Astrocyte of the spinal cord (primary cell): ENCODE results near the gene TOP2A.
"Not testable (repeated sequence)": the region's sequence is repeated elsewhere in the genome, so short reads cannot be mapped to it uniquely, and the experiment has no call there.

Experiments
- DNase-seq: peaks from one replicate; pipeline ENCODE4 v3.0.0; 2011; ENCODE audit warnings: low read depth, low spot score
- H3K4me3 ChIP-seq: 2 replicates; pipeline ENCODE4 v1.5.1; 2011; ENCODE audit warnings: low read depth, mild to moderate bottlenecking, low read length, moderate library complexity
- CTCF ChIP-seq: IDR thresholded peaks from 2 replicates; pipeline ENCODE4 v1.5.1; 2012; ENCODE audit warnings: low read depth, mild to moderate bottlenecking, low read length, inconsistent platforms
- in situ Hi-C: cut with HindIII; loops from 2 replicates; pipeline ENCODE4 v1.10.0; 2017; ENCODE audit warnings: low sequenced_read_pairs

Gene TOP2A

DNA sequence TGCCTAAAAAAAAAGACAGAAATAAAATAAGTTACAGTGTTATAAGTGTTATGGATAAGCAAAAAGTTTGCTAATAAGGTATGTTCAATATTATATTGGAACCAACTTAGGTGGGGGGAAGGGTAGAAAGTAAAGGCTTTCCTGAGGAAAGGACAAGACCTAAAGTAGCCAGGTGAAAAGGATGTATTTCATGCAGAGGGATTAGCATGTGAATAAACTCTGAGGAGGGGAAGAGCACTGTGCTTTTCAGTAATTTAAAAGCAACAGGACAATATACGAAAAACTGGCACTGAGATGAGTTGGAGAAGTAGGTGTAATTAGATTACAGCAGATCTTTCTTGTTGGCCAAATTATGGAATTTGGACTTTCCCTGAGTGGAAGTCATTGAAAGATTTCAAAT lies 7.6 kb downstream of the TOP2A start:
- no peak for DNase-seq
- no peak for TF ChIP-seq CTCF
- in situ Hi-C loops, result no loop called here
- H3K4me3 ChIP-seq, result no peak overlapping the region

- in situ Hi-C loops, DNase-seq, H3K4me3 ChIP-seq: not testable (repeated sequence)
These were observed 8.2 kb downstream of the TOP2A start for GRCh38 chr17:40409540-40409939.

GRCh38 chr17:40407460-40407859 lies 10.2 kb downstream of the TOP2A start:
- no peak for TF ChIP-seq CTCF
- no peak for DNase-seq
- H3K4me3 ChIP-seq, result no peak overlapping the region
- in situ Hi-C loops, result no loop called here

DNA sequence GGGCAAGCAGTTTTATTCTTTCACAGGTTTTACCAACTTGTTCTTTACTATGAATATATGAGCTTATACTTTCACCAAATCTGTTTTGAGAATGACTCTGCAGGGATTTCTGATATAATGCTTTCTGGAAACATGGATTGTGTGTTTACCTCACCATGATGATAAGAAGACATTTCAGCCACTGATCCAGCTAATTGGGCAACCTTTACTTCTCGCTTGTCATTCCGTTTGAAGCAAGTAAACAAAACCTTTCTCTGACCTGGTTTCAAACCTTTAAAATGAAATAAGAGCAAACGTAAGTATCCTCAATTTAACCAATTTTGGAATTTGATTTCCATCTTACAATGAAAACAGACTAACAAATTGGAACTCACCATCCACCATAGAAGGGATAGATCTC lies 13.7 kb downstream of the TOP2A start:
- H3K4me3 ChIP-seq, result no peak overlapping the region
- in situ Hi-C loops, result no loop called here
- DNase-seq, result no peak
- no peak for TF ChIP-seq CTCF

- no peak overlapping the region for H3K4me3 ChIP-seq
- peak; percentile 2 for TF ChIP-seq CTCF
- in situ Hi-C loops, result no loop called here
- DNase-seq, result no peak
These were observed 15.0 kb downstream of the TOP2A start for GRCh38 chr17:40402668-40403067.

- H3K4me3 ChIP-seq, result no peak overlapping the region
- in situ Hi-C loops, result no loop called here
- DNase-seq, result peak; percentile 65
- TF ChIP-seq CTCF, result peak; percentile 56
These were observed 18.5 kb downstream of the TOP2A start for GRCh38 chr17:40399185-40399584.

DNA sequence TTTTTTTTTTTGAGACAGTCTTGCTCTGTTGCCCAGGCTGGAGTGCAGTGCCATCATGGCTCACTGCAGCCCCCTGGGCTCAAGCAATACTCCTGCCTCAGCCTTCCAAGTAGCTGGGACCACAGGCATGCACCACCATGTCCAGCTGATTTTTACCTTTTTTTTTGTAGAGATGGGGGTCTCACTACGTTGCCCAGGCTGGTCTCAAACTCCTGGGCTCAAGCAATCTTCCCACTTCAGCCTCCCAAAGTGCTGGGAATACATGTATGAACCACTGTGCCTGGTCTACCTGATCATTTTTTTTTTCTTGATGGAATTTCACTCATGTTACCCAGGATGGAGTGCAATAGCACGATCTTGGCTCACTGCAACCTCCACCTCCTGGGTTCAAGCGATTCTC lies 31.1 kb downstream of the TOP2A start:
- DNase-seq, H3K4me3 ChIP-seq, in situ Hi-C loops: not testable (repeated sequence)

DNA sequence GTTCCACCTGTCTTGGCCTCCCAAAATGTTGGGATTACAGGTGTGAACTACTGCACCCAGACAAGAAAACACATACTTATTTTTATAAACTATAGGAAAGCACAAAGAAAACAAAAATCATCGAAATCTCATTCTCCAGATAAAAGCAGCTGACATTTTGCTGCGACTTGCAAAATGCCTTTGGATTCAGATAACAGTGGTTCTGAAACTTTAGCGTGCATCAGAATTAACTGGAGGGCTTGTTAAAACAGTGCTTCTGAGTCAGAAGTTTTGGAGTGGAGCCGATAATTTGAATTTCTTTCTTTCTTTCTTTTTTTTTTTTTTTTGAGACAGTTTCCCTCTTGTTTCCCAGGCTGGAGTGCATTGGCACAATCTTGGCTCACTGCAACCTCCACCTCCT lies 35.4 kb downstream of the TOP2A start:
- TF ChIP-seq CTCF, result no peak

More for the DNA sequence above, 35.4 kb downstream of the TOP2A start:
- no peak for DNase-seq
- in situ Hi-C loops, result no loop called here
- H3K4me3 ChIP-seq, result no peak overlapping the region
